GM23338 (cell line): Measurements from ENCODE around the gene MAPK13. TPM values are rescaled to one million over a fixed set of nuclear protein-coding genes. Genes with fewer than 3 reads are reported as not detected.

Source experiments
- ATAC-seq: fragments of 200-7000 bp; cut with Tn5 transposase; 3 replicates; pipeline ENCODE4 v1.9.1; 2020
- DNase-seq: peaks from one replicate; pipeline ENCODE4 v3.0.0-alpha.2; 2015; ENCODE audit warnings: low spot score
- H2AFZ ChIP-seq: fragments of 200-600 bp; sonication (generic); 2 replicates; pipeline ENCODE4 v1.8.0; 2016; ENCODE audit warnings: antibody characterized with exemption, mild to moderate bottlenecking, moderate library complexity
- H3F3A ChIP-seq: fragments of 200-600 bp; sonication (generic); replicated peaks from 2 replicates; pipeline ENCODE4 v1.8.0; 2017; ENCODE audit warnings: antibody characterized with exemption, mixed run types, low read depth
- H3K27ac ChIP-seq: fragments of 200-600 bp; sonication (generic); 2 replicates; pipeline ENCODE4 v1.6.1; 2016; ENCODE audit warnings: low read depth
- H3K27me3 ChIP-seq: fragments of 200-600 bp; sonication (generic); 2 replicates; pipeline ENCODE4 v1.8.0; 2016; ENCODE audit warnings: mild to moderate bottlenecking, mixed run types, moderate library complexity; ENCODE audit not compliant: insufficient read depth
- H3K36me3 ChIP-seq: fragments of 200-600 bp; sonication (generic); 2 replicates; pipeline ENCODE4 v1.8.0; 2016; ENCODE audit warnings: mild to moderate bottlenecking; ENCODE audit not compliant: insufficient read depth
- H3K4me1 ChIP-seq: fragments of 200-600 bp; sonication (generic); 2 replicates; pipeline ENCODE4 v1.8.0; 2016; ENCODE audit warnings: mild to moderate bottlenecking, moderate library complexity; ENCODE audit not compliant: insufficient read depth
- H3K4me2 ChIP-seq: fragments of 200-600 bp; sonication (generic); 2 replicates; pipeline ENCODE4 v1.7.1; 2017; ENCODE audit warnings: mixed run types
- H3K4me3 ChIP-seq: fragments of 200-600 bp; sonication (generic); 2 replicates; pipeline ENCODE4 v1.6.1; 2016; ENCODE audit warnings: mixed run types
- H3K79me2 ChIP-seq: fragments of 200-600 bp; sonication (generic); replicated peaks from 2 replicates; pipeline ENCODE4 v1.8.0; 2017; ENCODE audit warnings: mild to moderate bottlenecking; ENCODE audit not compliant: insufficient read depth
- H3K9me2 ChIP-seq: fragments of 200-600 bp; sonication (generic); 2 replicates; pipeline ENCODE4 v1.8.0; 2017; ENCODE audit not compliant: insufficient read depth
- H4K20me1 ChIP-seq: fragments of 200-600 bp; sonication (generic); replicated peaks from 2 replicates; pipeline ENCODE4 v1.8.0; 2017; ENCODE audit warnings: mild to moderate bottlenecking; ENCODE audit not compliant: insufficient read depth
- H3K27ac Mint-ChIP-seq: 2 replicates; pipeline ENCODE4 v1.8.0; 2020; ENCODE audit warnings: inconsistent platforms, mild to moderate bottlenecking, moderate library complexity, mixed read lengths
- H3K27me3 Mint-ChIP-seq: 3 replicates; pipeline ENCODE4 v1.8.0; 2022; ENCODE audit warnings: low read depth, mild to moderate bottlenecking, moderate library complexity, mixed read lengths, inconsistent platforms; ENCODE audit not compliant: insufficient read depth, poor library complexity
- H3K36me3 Mint-ChIP-seq: 3 replicates; pipeline ENCODE4 v1.8.0; 2021; ENCODE audit warnings: low read depth, mild to moderate bottlenecking, inconsistent platforms, moderate library complexity, mixed read lengths
- H3K4me1 Mint-ChIP-seq: 3 replicates; pipeline ENCODE4 v1.8.0; 2020; ENCODE audit warnings: mild to moderate bottlenecking, inconsistent platforms, mixed read lengths
- H3K4me3 Mint-ChIP-seq: 3 replicates; pipeline ENCODE4 v1.8.0; 2021; ENCODE audit warnings: moderate library complexity, mild to moderate bottlenecking, inconsistent platforms, mixed read lengths
- H3K9me3 Mint-ChIP-seq: 3 replicates; pipeline ENCODE4 v1.8.0; 2020; ENCODE audit warnings: moderate library complexity, mild to moderate bottlenecking, inconsistent platforms, mixed read lengths
- CREB1 ChIP-seq: fragments of 250-450 bp; sonication (Bioruptor Pico); IDR thresholded peaks from 2 replicates; pipeline ENCODE4 v1.5.0; 2020; ENCODE audit warnings: low read depth, mild to moderate bottlenecking, moderate library complexity
- CTCF ChIP-seq, 2 experiments: fragments of 200-600 bp in 1 of 2; sonication (generic) in 1 of 2; conservative IDR thresholded peaks; 2 replicates each; pipeline versions ENCODE4 v1.5.1 to v1.6.1; 2016 to 2017; ENCODE audit warnings: antibody characterized with exemption in 2 of 2, low read depth in 2 of 2, mild to moderate bottlenecking in 2 of 2, moderate library complexity in 1 of 2
- EZH2 ChIP-seq: fragments of 200-600 bp; sonication (generic); IDR thresholded peaks from one replicate; pipeline ENCODE4 v1.8.0; 2017; ENCODE audit warnings: antibody characterized with exemption, mild to moderate bottlenecking, low read depth; ENCODE audit not compliant: unreplicated experiment
- EZH2phosphoT487 ChIP-seq: fragments of 200-600 bp; sonication (generic); IDR thresholded peaks from one replicate; pipeline ENCODE4 v1.8.1; 2018; ENCODE audit warnings: antibody characterized with exemption; ENCODE audit not compliant: unreplicated experiment
- JUNB ChIP-seq: IDR thresholded peaks from one replicate; pipeline ENCODE4 v1.6.1; 2016; ENCODE audit warnings: antibody characterized with exemption; ENCODE audit not compliant: unreplicated experiment
- NANOG ChIP-seq: IDR thresholded peaks from 2 replicates; pipeline ENCODE4 v1.6.1; 2016; ENCODE audit warnings: antibody characterized with exemption, borderline replicate concordance
- POLR2AphosphoS5 ChIP-seq: IDR thresholded peaks from 2 replicates; pipeline ENCODE4 v1.6.1; 2016; ENCODE audit warnings: antibody characterized with exemption, low read depth
- REST ChIP-seq: IDR thresholded peaks from one replicate; pipeline ENCODE4 v1.6.1; 2018; ENCODE audit warnings: antibody characterized with exemption; ENCODE audit not compliant: unreplicated experiment
- STAT1 ChIP-seq: IDR thresholded peaks from one replicate; pipeline ENCODE4 v1.6.1; 2016; ENCODE audit warnings: antibody characterized with exemption; ENCODE audit not compliant: unreplicated experiment
- ZNF114 ChIP-seq: fragments of 250-450 bp; sonication (Bioruptor Pico); IDR thresholded peaks from 2 replicates; pipeline ENCODE4 v1.5.0; 2020; ENCODE audit warnings: mild to moderate bottlenecking, moderate library complexity
- ZNF331 ChIP-seq: fragments of 250-450 bp; sonication (Bioruptor Pico); IDR thresholded peaks from 2 replicates; pipeline ENCODE4 v1.5.0; 2020; ENCODE audit warnings: low read depth, mild to moderate bottlenecking, moderate library complexity
- polyA plus RNA-seq: library from polyadenylated mRNA; unstranded; fragments of >200 nt; fragmentation: Nextera tagmentation; extraction: Ambion mirVana; gene quantifications from 2 replicates; pipeline ENCODE4 v1.2.1, GENCODE V29; 2016
- total RNA-seq: library from RNA; depleted of rRNA; stranded (reverse); fragments of >200 nt; shearing (Covaris generic); gene quantifications from 2 replicates; pipeline ENCODE4 v1.2.3, GENCODE V29; 2014
- TF ChIP-seq, protein P1 (sequence below): fragments of 250-450 bp; sonication (Bioruptor Pico); IDR thresholded peaks from 2 replicates; pipeline ENCODE4 v1.5.0; 2020; ENCODE audit warnings: mild to moderate bottlenecking, moderate library complexity
- TF ChIP-seq, protein P2 (sequence below): IDR thresholded peaks from 2 replicates; pipeline ENCODE4 v1.6.1; 2016; ENCODE audit warnings: antibody characterized with exemption

The MAPK13 gene
- total and polyA plus RNA-seq, 2 experiments from 2014 or later: 6.3 to 12.3 TPM

DNA sequence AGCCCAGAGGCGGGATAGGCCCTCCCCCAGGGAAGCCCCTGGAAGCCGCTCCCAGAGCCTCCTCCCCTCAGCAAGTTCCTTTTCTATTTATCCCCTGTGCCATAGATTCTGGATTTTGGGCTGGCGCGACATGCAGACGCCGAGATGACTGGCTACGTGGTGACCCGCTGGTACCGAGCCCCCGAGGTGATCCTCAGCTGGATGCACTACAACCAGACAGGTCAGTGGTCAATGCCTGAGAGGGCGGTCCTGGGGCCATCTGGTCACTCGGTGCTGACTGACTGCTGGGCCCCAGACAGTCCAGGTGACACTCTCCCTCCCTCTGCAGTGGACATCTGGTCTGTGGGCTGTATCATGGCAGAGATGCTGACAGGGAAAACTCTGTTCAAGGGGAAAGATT lies 6.2 kb downstream of the MAPK13 start:
- Histone ChIP-seq H3K4me2 (no peak overlapping the region), H2AFZ (no peak overlapping the region), H3K4me1 (peaks cover 28% of the 10 kb centered on the region), H3K9me2 (no peaks in the 10 kb centered on the region), H3K27me3 (no peaks in the 10 kb centered on the region), H3K27ac (no peak overlapping the region), H3K36me3 (no peaks in the 10 kb centered on the region), H3K79me2 (no peaks in the 10 kb centered on the region), H3F3A (0 out of 2 replicates have a peak, but pooled peaks cover 4% of the 10 kb centered on the region), H3K4me3 (no peak overlapping the region), H4K20me1 (no peaks in the 10 kb centered on the region)
- H3K36me3 Mint-ChIP-seq: no peaks in the 10 kb centered on the region; the same call in 2 of the 3 replicates
- H3K27ac Mint-ChIP-seq: no peak overlapping the region
- TF ChIP-seq, protein P1, sequence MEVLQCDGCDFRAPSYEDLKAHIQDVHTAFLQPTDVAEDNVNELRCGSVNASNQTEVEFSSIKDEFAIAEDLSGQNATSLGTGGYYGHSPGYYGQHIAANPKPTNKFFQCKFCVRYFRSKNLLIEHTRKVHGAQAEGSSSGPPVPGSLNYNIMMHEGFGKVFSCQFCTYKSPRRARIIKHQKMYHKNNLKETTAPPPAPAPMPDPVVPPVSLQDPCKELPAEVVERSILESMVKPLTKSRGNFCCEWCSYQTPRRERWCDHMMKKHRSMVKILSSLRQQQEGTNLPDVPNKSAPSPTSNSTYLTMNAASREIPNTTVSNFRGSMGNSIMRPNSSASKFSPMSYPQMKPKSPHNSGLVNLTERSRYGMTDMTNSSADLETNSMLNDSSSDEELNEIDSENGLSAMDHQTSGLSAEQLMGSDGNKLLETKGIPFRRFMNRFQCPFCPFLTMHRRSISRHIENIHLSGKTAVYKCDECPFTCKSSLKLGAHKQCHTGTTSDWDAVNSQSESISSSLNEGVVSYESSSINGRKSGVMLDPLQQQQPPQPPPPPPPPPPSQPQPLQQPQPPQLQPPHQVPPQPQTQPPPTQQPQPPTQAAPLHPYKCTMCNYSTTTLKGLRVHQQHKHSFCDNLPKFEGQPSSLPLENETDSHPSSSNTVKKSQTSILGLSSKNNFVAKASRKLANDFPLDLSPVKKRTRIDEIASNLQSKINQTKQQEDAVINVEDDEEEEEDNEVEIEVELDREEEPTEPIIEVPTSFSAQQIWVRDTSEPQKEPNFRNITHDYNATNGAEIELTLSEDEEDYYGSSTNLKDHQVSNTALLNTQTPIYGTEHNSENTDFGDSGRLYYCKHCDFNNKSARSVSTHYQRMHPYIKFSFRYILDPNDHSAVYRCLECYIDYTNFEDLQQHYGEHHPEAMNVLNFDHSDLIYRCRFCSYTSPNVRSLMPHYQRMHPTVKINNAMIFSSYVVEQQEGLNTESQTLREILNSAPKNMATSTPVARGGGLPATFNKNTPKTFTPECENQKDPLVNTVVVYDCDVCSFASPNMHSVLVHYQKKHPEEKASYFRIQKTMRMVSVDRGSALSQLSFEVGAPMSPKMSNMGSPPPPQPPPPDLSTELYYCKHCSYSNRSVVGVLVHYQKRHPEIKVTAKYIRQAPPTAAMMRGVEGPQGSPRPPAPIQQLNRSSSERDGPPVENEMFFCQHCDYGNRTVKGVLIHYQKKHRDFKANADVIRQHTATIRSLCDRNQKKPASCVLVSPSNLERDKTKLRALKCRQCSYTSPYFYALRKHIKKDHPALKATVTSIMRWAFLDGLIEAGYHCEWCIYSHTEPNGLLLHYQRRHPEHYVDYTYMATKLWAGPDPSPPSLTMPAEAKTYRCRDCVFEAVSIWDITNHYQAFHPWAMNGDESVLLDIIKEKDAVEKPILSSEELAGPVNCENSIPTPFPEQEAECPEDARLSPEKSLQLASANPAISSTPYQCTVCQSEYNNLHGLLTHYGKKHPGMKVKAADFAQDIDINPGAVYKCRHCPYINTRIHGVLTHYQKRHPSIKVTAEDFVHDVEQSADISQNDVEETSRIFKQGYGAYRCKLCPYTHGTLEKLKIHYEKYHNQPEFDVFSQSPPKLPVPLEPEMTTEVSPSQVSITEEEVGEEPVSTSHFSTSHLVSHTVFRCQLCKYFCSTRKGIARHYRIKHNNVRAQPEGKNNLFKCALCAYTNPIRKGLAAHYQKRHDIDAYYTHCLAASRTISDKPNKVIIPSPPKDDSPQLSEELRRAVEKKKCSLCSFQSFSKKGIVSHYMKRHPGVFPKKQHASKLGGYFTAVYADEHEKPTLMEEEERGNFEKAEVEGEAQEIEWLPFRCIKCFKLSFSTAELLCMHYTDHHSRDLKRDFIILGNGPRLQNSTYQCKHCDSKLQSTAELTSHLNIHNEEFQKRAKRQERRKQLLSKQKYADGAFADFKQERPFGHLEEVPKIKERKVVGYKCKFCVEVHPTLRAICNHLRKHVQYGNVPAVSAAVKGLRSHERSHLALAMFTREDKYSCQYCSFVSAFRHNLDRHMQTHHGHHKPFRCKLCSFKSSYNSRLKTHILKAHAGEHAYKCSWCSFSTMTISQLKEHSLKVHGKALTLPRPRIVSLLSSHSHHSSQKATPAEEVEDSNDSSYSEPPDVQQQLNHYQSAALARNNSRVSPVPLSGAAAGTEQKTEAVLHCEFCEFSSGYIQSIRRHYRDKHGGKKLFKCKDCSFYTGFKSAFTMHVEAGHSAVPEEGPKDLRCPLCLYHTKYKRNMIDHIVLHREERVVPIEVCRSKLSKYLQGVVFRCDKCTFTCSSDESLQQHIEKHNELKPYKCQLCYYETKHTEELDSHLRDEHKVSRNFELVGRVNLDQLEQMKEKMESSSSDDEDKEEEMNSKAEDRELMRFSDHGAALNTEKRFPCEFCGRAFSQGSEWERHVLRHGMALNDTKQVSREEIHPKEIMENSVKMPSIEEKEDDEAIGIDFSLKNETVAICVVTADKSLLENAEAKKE (CRISPR knock-in tag): no peak
- TF ChIP-seq ZNF114 (CRISPR knock-in tag) (no peak), CTCF (conservative IDR thresholded peaks at IDR 0.05; ENCODE audit: low read depth in 2 of 2) (no peak), EZH2 (no peak), STAT1 (no peak), REST (no peak), POLR2AphosphoS5 (no peak), CREB1 (CRISPR knock-in tag) (no peak), EZH2phosphoT487 (no peak), ZNF331 (CRISPR knock-in tag) (no peak), JUNB (no peak), NANOG (no peak)
- TF ChIP-seq, protein P2, sequence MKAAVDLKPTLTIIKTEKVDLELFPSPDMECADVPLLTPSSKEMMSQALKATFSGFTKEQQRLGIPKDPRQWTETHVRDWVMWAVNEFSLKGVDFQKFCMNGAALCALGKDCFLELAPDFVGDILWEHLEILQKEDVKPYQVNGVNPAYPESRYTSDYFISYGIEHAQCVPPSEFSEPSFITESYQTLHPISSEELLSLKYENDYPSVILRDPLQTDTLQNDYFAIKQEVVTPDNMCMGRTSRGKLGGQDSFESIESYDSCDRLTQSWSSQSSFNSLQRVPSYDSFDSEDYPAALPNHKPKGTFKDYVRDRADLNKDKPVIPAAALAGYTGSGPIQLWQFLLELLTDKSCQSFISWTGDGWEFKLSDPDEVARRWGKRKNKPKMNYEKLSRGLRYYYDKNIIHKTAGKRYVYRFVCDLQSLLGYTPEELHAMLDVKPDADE: no peak
- peaks cover 31% of the 10 kb centered on the region for H3K4me1 Mint-ChIP-seq
- H3K4me3 Mint-ChIP-seq: no peak overlapping the region
- DNase-seq (no peak), ATAC-seq (no peak)
- no peaks in the 10 kb centered on the region for H3K9me3 Mint-ChIP-seq
- H3K27me3 Mint-ChIP-seq: peaks cover 7% of the 10 kb centered on the region
